IMR-90 (cell line): Measurements from ENCODE around the gene RUNDC3A. TPM values are rescaled to one million over a fixed set of nuclear protein-coding genes. Genes with fewer than 3 reads are reported as not detected.

Experiments used
- ATAC-seq: fragments of 200-7000 bp; cut with Tn5 transposase; 2 replicates; pipeline ENCODE4 v1.9.1; 2020; ENCODE audit warnings: low read depth, mild to moderate bottlenecking, moderate library complexity
- BruUV-seq: library from RNA; stranded (reverse); fragments of 400-500 nt; replicated peaks from 2 replicates; lab custom pipeline; 2021; lab: Mats Ljungman, UMichigan
- CTCF ChIA-PET: fragments of 300-600 bp; formaldehyde crosslinking; extraction: SDS; loops from one replicate; lab custom pipeline; 2021; ENCODE audit warnings: antibody characterized with exemption; lab: Yijun Ruan, JAX
- POLR2A ChIA-PET: fragments of 300-600 bp; sonication (Branson Sonifier 250); formaldehyde crosslinking; loops from one replicate; lab custom pipeline; 2022; ENCODE audit warnings: antibody characterized with exemption; ENCODE audit not compliant: unreplicated experiment; lab: Charles Lee
- DNase-seq: peaks from one replicate; pipeline ENCODE4 v3.0.0; 2013
- H2AFZ ChIP-seq: replicated peaks from 2 replicates; pipeline ENCODE3; 2013; ENCODE audit warnings: low read length, mild to moderate bottlenecking; ENCODE audit not compliant: poor library complexity
- H2AK5ac ChIP-seq: 2 replicates; pipeline ENCODE4 v1.6.1; 2013; ENCODE audit warnings: low read depth, low read length, inconsistent platforms
- H2AK9ac ChIP-seq: replicated peaks from 2 replicates; pipeline ENCODE3; 2013; ENCODE audit warnings: mild to moderate bottlenecking, low read depth, low read length, moderate library complexity; ENCODE audit not compliant: poor library complexity
- H2BK120ac ChIP-seq: 2 replicates; pipeline ENCODE4 v1.6.1; 2013; ENCODE audit warnings: low read depth, low read length, inconsistent platforms
- H2BK15ac ChIP-seq: 3 replicates; pipeline ENCODE4 v1.6.1; 2013; ENCODE audit warnings: low read depth, low read length, inconsistent platforms
- H2BK20ac ChIP-seq: 2 replicates; pipeline ENCODE4 v1.6.1; 2013; ENCODE audit warnings: low read depth, mild to moderate bottlenecking, inconsistent platforms, low read length, moderate library complexity
- H2BK5ac ChIP-seq: 2 replicates; pipeline ENCODE4 v1.6.1; 2013; ENCODE audit warnings: mild to moderate bottlenecking, low read depth, low read length, inconsistent platforms; ENCODE audit not compliant: poor library complexity, severe bottlenecking
- H3K14ac ChIP-seq: replicated peaks from 2 replicates; pipeline ENCODE4 v1.6.1; 2013; ENCODE audit warnings: low read depth, low read length, inconsistent platforms
- H3K18ac ChIP-seq: 2 replicates; pipeline ENCODE4 v1.6.1; 2013; ENCODE audit warnings: low read depth, low read length, control low read depth
- H3K23ac ChIP-seq: 2 replicates; pipeline ENCODE4 v1.6.1; 2013; ENCODE audit warnings: low read depth, low read length, inconsistent platforms
- H3K27ac ChIP-seq: 2 replicates; pipeline ENCODE4 v1.5.1; 2013; ENCODE audit warnings: mild to moderate bottlenecking, control low read depth, low read length; ENCODE audit not compliant: insufficient read depth
- H3K27me3 ChIP-seq: 2 replicates; pipeline ENCODE4 v1.6.1; 2013; ENCODE audit warnings: low read length; ENCODE audit not compliant: control insufficient read depth, insufficient read depth
- H3K36me3 ChIP-seq: 2 replicates; pipeline ENCODE4 v1.6.1; 2013; ENCODE audit warnings: low read length, mixed read lengths; ENCODE audit not compliant: control insufficient read depth, insufficient read depth
- H3K4ac ChIP-seq: 2 replicates; pipeline ENCODE4 v1.6.1; 2013; ENCODE audit warnings: low read depth, low read length, inconsistent platforms
- H3K4me1 ChIP-seq: 2 replicates; pipeline ENCODE4 v1.6.1; 2013; ENCODE audit warnings: low read length, mixed read lengths; ENCODE audit not compliant: control insufficient read depth, insufficient read depth
- H3K4me2 ChIP-seq: 2 replicates; pipeline ENCODE4 v1.6.1; 2013; ENCODE audit warnings: low read depth, mild to moderate bottlenecking, control low read depth, low read length, moderate library complexity
- H3K4me3 ChIP-seq: 2 replicates; pipeline ENCODE4 v1.5.1; 2013; ENCODE audit warnings: low read depth, mild to moderate bottlenecking, control low read depth, low read length, moderate library complexity; ENCODE audit not compliant: insufficient read depth
- H3K56ac ChIP-seq: 2 replicates; pipeline ENCODE4 v1.6.1; 2013; ENCODE audit warnings: low read length, inconsistent platforms; ENCODE audit not compliant: insufficient read depth; ENCODE audit errors: extremely low read depth
- H3K79me1 ChIP-seq, 2 experiments: 2 replicates each; pipeline ENCODE4 v1.6.1; 2013; ENCODE audit warnings: low read length in 2 of 2, inconsistent platforms in 1 of 2, low read depth in 1 of 2
- H3K9ac ChIP-seq: 2 replicates; pipeline ENCODE4 v1.6.1; 2013; ENCODE audit warnings: low read depth, low read length, control low read depth
- H3K9me1 ChIP-seq: 2 replicates; pipeline ENCODE4 v1.6.1; 2013; ENCODE audit warnings: low read length, inconsistent platforms; ENCODE audit not compliant: insufficient read depth
- H3K9me3 ChIP-seq: 2 replicates; pipeline ENCODE4 v1.6.1; 2013; ENCODE audit warnings: low read length; ENCODE audit not compliant: control insufficient read depth, insufficient read depth
- H4K20me1 ChIP-seq: 2 replicates; pipeline ENCODE4 v1.6.1; 2013; ENCODE audit warnings: low read length, inconsistent platforms; ENCODE audit not compliant: insufficient read depth
- H4K5ac ChIP-seq: 2 replicates; pipeline ENCODE4 v1.6.1; 2013; ENCODE audit warnings: mild to moderate bottlenecking, low read depth, low read length, control low read depth
- H4K8ac ChIP-seq, 2 experiments: 2 replicates each; pipeline ENCODE4 v1.6.1; 2013; ENCODE audit warnings: low read depth in 2 of 2, low read length in 2 of 2, control low read depth in 1 of 2, inconsistent platforms in 1 of 2
- H4K91ac ChIP-seq: 2 replicates; pipeline ENCODE4 v1.6.1; 2013; ENCODE audit warnings: low read depth, low read length, inconsistent platforms; ENCODE audit not compliant: insufficient read depth
- dilution Hi-C: fragments of 300-500 bp; cut with HindIII; formaldehyde crosslinking; loops from one replicate; pipeline ENCODE4 v1.14.3; 2018; ENCODE audit warnings: low sequenced_read_pairs; ENCODE audit not compliant: unreplicated experiment
- in situ Hi-C: fragments of 300-500 bp; cut with MboI; formaldehyde crosslinking; loops from 3 replicates; pipeline ENCODE4 v1.14.3; 2019; ENCODE audit warnings: low sequenced_read_pairs, inconsistent platforms, mixed read lengths
- intact Hi-C: fragments of 100-400 bp; cut with micrococcal nuclease; formaldehyde crosslinking; loops from 2 replicates; pipeline ENCODE4 v1.10.0; 2022
- polyA plus RNA-seq, 3 experiments: library from polyadenylated mRNA; depleted of rRNA; stranded (reverse); fragments of >200 nt; gene quantifications; 2 replicates each; pipeline ENCODE4 v1.2.3, GENCODE V29; 2012; ENCODE audit warnings: low replicate concordance in 1 of 3
- total RNA-seq: library from RNA; depleted of rRNA; stranded (reverse); fragments of >200 nt; gene quantifications from 2 replicates; pipeline ENCODE4 v1.2.3, GENCODE V29; 2012
- TF ChIP-seq, protein P1 (sequence below): fragments of 150-350 bp; IDR thresholded peaks from 2 replicates; pipeline ENCODE4 v1.6.1; 2017; ENCODE audit warnings: mild to moderate bottlenecking, antibody characterized with exemption, low read length, low read depth

The RUNDC3A gene
- total and polyA plus RNA-seq, 2 of the 4 experiments (the other 2 are of a cell fraction), result under 0.01 to 0.34 TPM

DNA sequence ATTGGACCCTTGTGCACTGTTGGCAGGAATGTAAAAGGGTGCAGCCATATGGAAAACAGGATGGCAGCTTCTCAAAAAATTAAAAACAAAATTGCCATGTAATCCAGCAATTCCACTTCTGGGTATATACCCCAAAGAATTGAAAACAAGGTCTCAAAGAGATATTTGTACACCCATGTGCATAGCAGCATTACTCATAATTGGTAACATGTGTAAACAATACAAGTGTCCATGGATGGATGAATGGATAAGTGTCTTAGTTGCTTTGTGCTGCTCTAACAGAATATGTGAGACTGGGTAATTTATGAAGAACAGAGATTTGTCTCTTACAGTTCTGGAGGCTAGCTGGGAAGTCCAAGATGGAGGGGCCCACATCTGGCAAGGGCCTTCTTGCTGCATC lies 3.8 kb upstream of the RUNDC3A start:
- dilution Hi-C loops, result no loop called here
- CTCF ChIA-PET, result no interaction called here
- no peak for DNase-seq

More for the DNA sequence above, 3.8 kb upstream of the RUNDC3A start:
- no peaks in the 10 kb centered on the region for H3K79me1 ChIP-seq
- TF ChIP-seq, protein P1, sequence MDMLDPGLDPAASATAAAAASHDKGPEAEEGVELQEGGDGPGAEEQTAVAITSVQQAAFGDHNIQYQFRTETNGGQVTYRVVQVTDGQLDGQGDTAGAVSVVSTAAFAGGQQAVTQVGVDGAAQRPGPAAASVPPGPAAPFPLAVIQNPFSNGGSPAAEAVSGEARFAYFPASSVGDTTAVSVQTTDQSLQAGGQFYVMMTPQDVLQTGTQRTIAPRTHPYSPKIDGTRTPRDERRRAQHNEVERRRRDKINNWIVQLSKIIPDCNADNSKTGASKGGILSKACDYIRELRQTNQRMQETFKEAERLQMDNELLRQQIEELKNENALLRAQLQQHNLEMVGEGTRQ, result no peak
- H4K91ac ChIP-seq, result no peak overlapping the region
- no peak overlapping the region for H3K56ac ChIP-seq
- H3K23ac ChIP-seq, result no peak overlapping the region
- POLR2A ChIA-PET, result interaction anchor here (0.6 kb wide), 1 partner anchor 28 kb away, joined by 7 read pairs; no protein-coding TSS in a partner anchor
- no peaks in the 10 kb centered on the region for H3K9me1 ChIP-seq
- H2BK20ac ChIP-seq, result no peak overlapping the region
- no peak overlapping the region for H2BK5ac ChIP-seq
- BruUV-seq, result no TSS peak
- no peak overlapping the region for H3K18ac ChIP-seq
- H2BK120ac ChIP-seq, result no peak overlapping the region
- no peak overlapping the region for H3K4me2 ChIP-seq
- no peak overlapping the region for H2AK9ac ChIP-seq
- H3K4me3 ChIP-seq, result no peak overlapping the region
- H2BK15ac ChIP-seq, result no peak overlapping the region
- no peak for ATAC-seq
- H3K9me3 ChIP-seq, result no peaks in the 10 kb centered on the region
- intact Hi-C loops, result loop anchor here (5.0 kb wide), 1 partner anchor 82 kb away; no protein-coding TSS in a partner anchor
- H4K20me1 ChIP-seq, result no peaks in the 10 kb centered on the region
- no peak overlapping the region for H3K4ac ChIP-seq
- in situ Hi-C loops, result no loop called here
- H2AK5ac ChIP-seq, result no peak overlapping the region
- no peaks in the 10 kb centered on the region for H3K36me3 ChIP-seq
- H3K27me3 ChIP-seq, result peaks cover 37% of the 10 kb centered on the region
- no peak overlapping the region for H2AFZ ChIP-seq
- H4K8ac ChIP-seq, result no peak overlapping the region
- H3K4me1 ChIP-seq, result peaks cover 4% of the 10 kb centered on the region; the same call in 1 of the 2 replicates
- H3K9ac ChIP-seq, result no peak overlapping the region
- no peak overlapping the region for H3K27ac ChIP-seq
- H4K5ac ChIP-seq, result no peak overlapping the region
- H3K14ac ChIP-seq, result no peak overlapping the region
